T-helper 1 cell treated with Interleukin-12 subunit alpha and Interleukin-12 subunit beta and Interleukin-4 antibody, amounts not matched to agents 30 ng/mL and 1 ng/mL, for 36 hours (primary cell): ENCODE data around the gene NOP10. TPM values are rescaled to one million over a fixed set of nuclear protein-coding genes. Genes with fewer than 3 reads are reported as not detected.

Experiments used
- intact Hi-C: fragments of 100-400 bp; cut with micrococcal nuclease; formaldehyde crosslinking; loops from one replicate; pipeline ENCODE4 v1.15.1; 2024
- total RNA-seq: library from RNA; stranded (reverse); gene quantifications from 2 replicates; pipeline ENCODE4 v1.2.3, GENCODE V29; 2022

Gene NOP10
- total RNA-seq, 1 donor from 2014 or later, result 220 TPM

GRCh38 chr15:34335176-34336032, 7.5 kb downstream of the NOP10 start:
- intact Hi-C loops, result loop anchor here (1.0 to 10.0 kb wide), 8 partner anchors 8 to 632 kb away; partner anchors contain the start of genes AQR, AVEN and EMC4

GRCh38 chr15:34334672-34335071, 8.3 kb downstream of the NOP10 start:
- intact Hi-C loops, result loop anchor here (1.0 to 10.0 kb wide), 9 partner anchors 7 to 633 kb away; partner anchors contain the start of genes AQR, AVEN and EMC4

DNA sequence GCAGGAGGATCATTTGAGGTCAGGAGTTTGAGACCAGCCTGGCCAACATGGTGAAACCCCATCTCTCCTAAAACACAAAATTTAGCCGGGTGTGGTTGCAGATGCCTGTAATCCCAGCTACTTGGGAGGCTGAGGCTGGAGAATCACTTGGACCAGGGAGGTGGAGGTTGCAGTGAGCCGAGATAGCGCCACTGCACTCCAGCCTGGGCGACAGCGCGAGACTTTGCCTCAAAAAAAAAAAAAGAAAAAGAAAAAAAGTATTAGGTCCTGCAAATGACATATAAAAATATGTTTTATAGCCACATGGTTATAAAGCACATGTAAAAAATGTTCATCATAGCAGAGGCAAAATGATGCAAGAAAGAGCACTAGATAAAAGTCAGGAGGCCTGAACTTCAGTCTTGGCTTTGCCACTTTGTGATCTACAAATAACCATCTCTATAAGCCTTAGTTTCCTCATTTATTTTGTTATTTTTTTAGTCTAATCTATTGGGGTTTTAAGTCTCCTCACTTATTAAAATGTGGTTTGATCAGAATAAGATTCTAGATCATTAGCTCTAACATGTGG, 10.3 kb downstream of the NOP10 start:
- intact Hi-C loops, result loop anchor here (10.0 kb wide), 2 partner anchors 268 to 592 kb away; no protein-coding TSS in a partner anchor

DNA sequence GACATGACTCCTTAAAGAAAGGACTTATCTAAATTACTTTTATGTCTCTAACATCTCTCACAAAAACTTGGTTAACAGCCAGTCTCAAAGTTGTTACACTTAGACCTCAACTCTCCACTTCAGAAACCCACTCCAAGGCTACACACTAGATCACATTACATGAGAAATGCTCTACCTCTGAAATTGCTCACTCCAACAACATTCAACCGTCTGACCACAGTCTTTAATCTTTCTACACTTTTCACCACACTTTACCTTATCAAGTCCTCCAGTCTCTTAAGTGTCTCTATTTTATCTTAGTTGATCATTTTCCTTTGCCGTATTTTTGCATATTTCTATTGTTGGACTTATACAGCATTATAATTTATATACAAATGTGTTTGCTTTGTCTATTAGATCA, 11.1 kb downstream of the NOP10 start:
- intact Hi-C loops, result loop anchor here (10.0 kb wide), 2 partner anchors 267 to 593 kb away; no protein-coding TSS in a partner anchor

DNA sequence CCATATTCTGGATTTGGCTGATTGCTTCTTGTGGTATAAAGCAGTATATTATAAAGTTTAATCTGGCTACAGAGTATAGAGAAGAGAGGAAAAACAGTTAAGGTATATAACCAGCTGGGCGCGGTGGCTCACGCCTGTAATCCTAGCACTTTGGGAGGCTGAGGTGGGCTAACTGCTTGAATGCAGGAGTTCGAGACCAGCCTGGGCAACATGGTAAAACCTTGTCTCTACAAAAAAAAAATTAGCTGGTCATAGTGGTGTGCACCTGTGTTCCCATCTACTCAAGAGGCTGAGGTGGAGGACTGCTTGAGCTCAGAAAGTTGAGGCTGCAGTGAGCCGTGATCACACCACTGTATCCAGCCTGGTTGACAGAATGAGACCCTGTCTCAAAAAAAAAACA, 12.7 kb downstream of the NOP10 start:
- intact Hi-C loops, result loop anchor here (10.0 kb wide), 2 partner anchors 265 to 595 kb away; no protein-coding TSS in a partner anchor

- intact Hi-C loops, result no loop called here
Measured at GRCh38 chr15:34329006-34329405, 13.9 kb downstream of the NOP10 start.

DNA sequence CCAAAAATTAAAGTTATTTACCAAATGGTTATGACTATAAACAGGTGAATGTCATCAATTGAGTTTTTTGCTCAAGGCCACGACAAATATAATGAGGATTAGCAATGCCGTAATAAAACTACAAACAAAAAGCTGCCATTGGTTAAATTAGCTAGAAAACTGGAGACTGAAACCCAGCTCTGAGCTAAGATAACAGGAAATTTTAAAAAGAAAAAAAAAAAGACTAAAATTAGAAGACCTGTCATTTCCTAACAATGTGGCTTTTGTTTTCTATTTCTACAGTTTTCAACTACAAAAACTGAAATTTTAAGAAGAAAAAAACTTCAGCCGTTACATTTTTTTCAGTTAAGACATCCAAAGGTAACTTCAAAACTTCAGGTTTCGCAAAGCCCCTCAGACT, 15.0 kb downstream of the NOP10 start:
- intact Hi-C loops, result loop anchor here (1.0 kb wide), 2 partner anchors 7 to 10 kb away; no protein-coding TSS in a partner anchor

- intact Hi-C loops, result no loop called here
Measured at GRCh38 chr15:34325368-34325767, 17.6 kb downstream of the NOP10 start.

DNA sequence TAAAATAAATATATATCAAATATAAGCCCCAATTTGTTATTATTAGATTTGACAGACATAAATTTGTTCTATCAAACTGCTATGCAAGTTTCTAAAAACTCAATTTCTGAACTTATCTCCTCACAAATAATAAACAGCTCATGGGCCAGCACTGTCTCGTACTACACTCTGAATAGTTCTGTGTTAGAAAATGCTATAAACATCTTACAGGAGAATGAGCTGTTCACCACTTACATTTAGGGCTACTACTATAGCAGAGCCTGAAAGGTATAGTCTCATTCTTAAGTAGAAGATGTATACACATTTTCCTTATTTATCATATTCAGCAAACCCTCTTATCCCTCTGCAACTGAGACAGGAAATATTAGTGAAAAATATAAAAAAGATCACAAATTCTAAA, 18.0 kb downstream of the NOP10 start:
- intact Hi-C loops, result no loop called here

DNA sequence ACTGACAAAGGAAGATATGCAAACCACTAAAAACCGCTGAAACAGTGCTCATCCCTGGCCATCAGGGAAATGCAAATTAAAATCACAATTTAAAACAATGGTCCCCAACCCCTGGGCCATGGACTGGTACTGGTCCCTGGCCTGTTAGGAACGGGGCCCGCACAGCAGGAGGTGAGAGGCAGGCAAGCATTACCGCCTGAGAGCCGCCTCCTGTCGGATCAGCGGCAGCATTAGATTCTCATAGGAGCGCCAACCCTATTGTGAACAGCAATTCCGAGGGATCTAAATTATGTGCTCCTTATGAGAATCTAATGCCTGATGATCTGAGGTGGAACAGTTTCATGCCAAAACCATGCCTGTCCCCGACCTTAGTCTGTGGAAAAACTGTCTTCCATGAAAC, 19.7 kb downstream of the NOP10 start:
- intact Hi-C loops, result no loop called here

- intact Hi-C loops, result loop anchor here (1.0 to 10.0 kb wide), 3 partner anchors 10 to 46 kb away; partner anchors contain the start of gene LPCAT4
Measured at GRCh38 chr15:34318277-34319079, 24.5 kb downstream of the NOP10 start.

- intact Hi-C loops, result loop anchor here (10.0 kb wide), 1 partner anchor 50 kb away; the partner anchor contains the start of gene LPCAT4
Measured at GRCh38 chr15:34314491-34315490, 28.1 kb downstream of the NOP10 start.

DNA sequence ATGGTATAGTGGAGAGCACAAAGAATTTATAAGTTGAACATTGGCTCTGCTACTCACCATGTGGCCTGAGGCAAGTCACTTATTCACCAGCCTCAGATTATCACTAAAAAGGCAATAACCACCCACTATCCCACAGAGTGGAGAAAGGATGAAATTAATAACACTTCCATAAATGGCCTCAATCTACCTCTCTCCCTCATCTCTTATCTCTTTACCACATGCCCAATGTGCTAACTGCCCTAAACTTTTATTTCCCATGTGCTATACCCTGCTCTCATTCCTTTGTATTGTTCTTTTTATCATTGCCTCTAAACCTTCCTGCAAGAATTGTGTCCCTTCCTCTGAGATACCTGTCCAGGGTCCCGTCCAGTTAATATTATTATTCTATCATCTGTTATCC, 31.4 kb downstream of the NOP10 start:
- intact Hi-C loops, result loop anchor here (10.0 kb wide), 1 partner anchor 53 kb away; the partner anchor contains the start of gene LPCAT4

GRCh38 chr15:34304613-34305012, 38.3 kb downstream of the NOP10 start:
- intact Hi-C loops, result no loop called here

DNA sequence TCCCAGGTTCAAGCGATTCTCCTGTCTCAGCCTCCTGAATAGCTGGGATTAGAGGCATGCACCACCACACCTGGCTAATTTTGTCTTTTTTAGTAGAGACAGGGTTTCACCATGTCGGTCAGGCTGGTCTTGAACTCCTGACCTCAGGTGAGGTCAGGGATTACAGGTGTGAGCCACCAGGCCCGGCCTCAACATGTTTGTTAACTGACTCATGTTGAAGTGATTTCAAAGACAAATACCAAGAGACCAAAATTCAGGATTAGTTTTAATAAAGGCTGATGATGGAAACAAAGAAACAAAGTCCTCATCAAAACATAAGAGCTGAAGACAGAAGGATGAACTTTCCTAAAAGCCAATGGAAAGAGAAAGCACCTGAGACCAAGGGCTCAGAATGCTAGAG, 41.9 kb downstream of the NOP10 start:
- intact Hi-C loops, result no loop called here

DNA sequence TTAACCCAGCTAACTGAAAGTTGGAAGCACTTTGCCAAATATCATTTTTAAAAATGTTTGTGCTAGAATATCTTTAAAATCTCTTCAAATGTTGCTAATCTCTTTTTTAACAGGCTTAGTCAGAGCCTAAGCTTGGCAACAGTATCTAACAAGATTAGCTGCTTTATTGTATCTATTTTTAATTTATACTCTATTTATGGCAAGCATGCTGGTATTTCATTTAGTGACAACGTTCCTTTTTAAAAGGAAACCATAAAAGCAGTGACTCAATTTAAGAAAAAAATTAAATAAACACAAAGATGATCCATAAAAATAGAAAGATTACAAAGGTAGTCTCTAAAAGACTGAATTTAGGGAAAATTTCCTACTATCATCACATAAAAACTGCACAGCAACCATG, 45.9 kb downstream of the NOP10 start:
- intact Hi-C loops, result no loop called here

- intact Hi-C loops, result no loop called here
Measured at GRCh38 chr15:34292621-34293020, 50.3 kb downstream of the NOP10 start.
